ENCODE data around the gene SDS. TPM values are rescaled to one million over a fixed set of nuclear protein-coding genes. Genes with fewer than 3 reads are reported as not detected.

Gene SDS
- total RNA-seq, 1 experiment from 2014 or later = not detected

GRCh38 chr12:113402586-113403260, 964 bp downstream of the SDS start:
- Histone ChIP-seq H4K20me1 (ENCODE audit: insufficient read depth) (no peaks in the 10 kb centered on the region), H3K36me3 (ENCODE audit: control insufficient read depth in 1 of 2, insufficient read depth in 2 of 2, low read length in 2 of 2) (no peaks in the 10 kb centered on the region), H3K79me2 (ENCODE audit: insufficient read depth, low read length) (no peaks in the 10 kb centered on the region), H3K4me1 (ENCODE audit: control insufficient read depth in 1 of 2, insufficient read depth in 2 of 2, low read length in 2 of 2) (peaks cover 0 to 6% of the 10 kb centered on the region in 2 experiments; a peak in 2 of 4 replicates), H3K27me3 (ENCODE audit: insufficient read depth, low read length) (no peaks in the 10 kb centered on the region), H2AFZ (ENCODE audit: low read depth, low read length, poor library complexity, severe bottlenecking) (no peak overlapping the region), H3K4me2 (ENCODE audit: low read length) (no peak overlapping the region), H3K9me2 (ENCODE audit: insufficient read depth) (no peaks in the 10 kb centered on the region), H3K9ac (ENCODE audit: low read length) (no peak overlapping the region), H3K27ac (ENCODE audit: low read depth, low read length) (no peak overlapping the region), H3K9me3 (ENCODE audit: control insufficient read depth in 1 of 2, insufficient read depth in 1 of 2, low read depth in 1 of 2, low read length in 2 of 2) (no peaks in the 10 kb centered on the region), H3K4me3 (replicated peaks in 1 of 2; ENCODE audit: low read depth in 1 of 2, low read length in 2 of 2) (no peak overlapping the region)
- no peak for DNase-seq (ENCODE audit: low read depth, low spot score)
- BruUV-seq (replicated peaks) = no TSS peak
- intact Hi-C loops (cut with micrococcal nuclease) = no loop called here
- RAD21 ChIA-PET (ENCODE audit: low non-redundant PET in 1 of 2, low total read pairs in 2 of 2, uncharacterized antibody in 2 of 2, unreplicated experiment in 2 of 2) = no interaction called here
- POLR2A ChIA-PET = no interaction called here
- no peak for TF ChIP-seq POLR2AphosphoS5 (IDR thresholded peaks at IDR 0.05; ENCODE audit: low read depth, low read length)
- no peak for TF ChIP-seq ZBTB33 (IDR thresholded peaks at IDR 0.05; ENCODE audit: extremely low read depth, insufficient replicate concordance, low read length)
- no peak for TF ChIP-seq ATF3 (IDR thresholded peaks at IDR 0.05)
- no peak for TF ChIP-seq FOSL1 (IDR thresholded peaks at IDR 0.05; ENCODE audit: low read depth)
- no peak for TF ChIP-seq ZNF274 (IDR thresholded peaks at IDR 0.05; ENCODE audit: low read depth, low read length)
- no peak for TF ChIP-seq ZFX (IDR thresholded peaks at IDR 0.05)
- TF ChIP-seq JUND (IDR thresholded peaks at IDR 0.05) = no peak
- no peak for TF ChIP-seq SRF (IDR thresholded peaks at IDR 0.05; ENCODE audit: low read depth)
- TF ChIP-seq SP1 (IDR thresholded peaks at IDR 0.05; ENCODE audit: low read depth) = no peak
- no peak for TF ChIP-seq EZH2 (IDR thresholded peaks at IDR 0.05)
- TF ChIP-seq ELF1 (IDR thresholded peaks at IDR 0.05; ENCODE audit: borderline replicate concordance, low read depth) = no peak
- TF ChIP-seq CBX3 (IDR thresholded peaks at IDR 0.05; ENCODE audit: low read depth) = no peak
- no peak for TF ChIP-seq TCF7L2 (IDR thresholded peaks at IDR 0.05; ENCODE audit: borderline replicate concordance, extremely low read depth, insufficient read depth, insufficient read length)
- CTCF ChIA-PET = no interaction called here
- no peak for ATAC-seq

Data from HCT116 (cell line).